ENCODE data around the gene ODF4. TPM values are rescaled to one million over a fixed set of nuclear protein-coding genes. Genes with fewer than 3 reads are reported as not detected.

Gene ODF4
- total and polyA plus RNA-seq, 4 donors = not detected

GRCh38 chr17:8294814-8295316, 44.8 kb upstream of the ODF4 start:
- WGBS = 10% methylated on average over 15 of the region's 15 CpGs
- Histone ChIP-seq H3K4me3 (ENCODE audit: low read depth in 1 of 3, low read length in 3 of 3) (peak overlapping the region; percentile 77 to 86 (median 85)), H3K36me3 (ENCODE audit: control insufficient read depth in 4 of 4, insufficient read depth in 3 of 4, low read depth in 1 of 4, low read length in 3 of 4) (no peaks in the 10 kb centered on the region), H3K9ac (ENCODE audit: low read depth in 1 of 2, low read length in 2 of 2) (peak overlapping the region; percentile 21 to 56), H3K9me3 (ENCODE audit: control insufficient read depth in 4 of 4, low read length in 3 of 4) (no peaks in the 10 kb centered on the region), H3K27ac (ENCODE audit: low read depth in 1 of 2, low read length in 2 of 2) (peak overlapping the region; percentile 74 to 85), H3K4me1 (ENCODE audit: control insufficient read depth in 4 of 4, insufficient read depth in 4 of 4, low read length in 3 of 4) (peaks cover 5 to 11% (median 7%) of the 10 kb centered on the region in 4 donors), H3K27me3 (ENCODE audit: control insufficient read depth in 4 of 4, insufficient read depth in 4 of 4, low read length in 3 of 4) (no peaks in the 10 kb centered on the region)
- peak; percentile 28 for TF ChIP-seq NR2F2 (IDR thresholded peaks at IDR 0.05)
- TF ChIP-seq EGR1 (IDR thresholded peaks at IDR 0.05; ENCODE audit: low read depth in 2 of 2) = no peak
- TF ChIP-seq FOXA1 (IDR thresholded peaks at IDR 0.05) = no peak
- TF ChIP-seq REST (IDR thresholded peaks at IDR 0.05) = no peak
- no peak for TF ChIP-seq TAF1 (conservative IDR thresholded peaks at IDR 0.05)
- TF ChIP-seq YY1 (IDR thresholded peaks at IDR 0.05) = no peak
- no peak for TF ChIP-seq FOXA2 (IDR thresholded peaks at IDR 0.05)
- no peak for TF ChIP-seq RXRA (IDR thresholded peaks at IDR 0.05)
- no peak for TF ChIP-seq SP1 (IDR thresholded peaks at IDR 0.05)
- no peak for DNase-seq (ENCODE audit: low spot score)

- TF ChIP-seq ZBTB33 (IDR thresholded peaks at IDR 0.05) (no peak), SP1 (IDR thresholded peaks at IDR 0.05) (no peak), CTCF (IDR thresholded peaks at IDR 0.05; ENCODE audit: low read depth, low read length, missing input control) (no peak), EGR1 (IDR thresholded peaks at IDR 0.05; ENCODE audit: low read depth in 2 of 2) (no peak), TAF1 (conservative IDR thresholded peaks at IDR 0.05) (no peak), RXRA (IDR thresholded peaks at IDR 0.05) (no peak), FOXA2 (IDR thresholded peaks at IDR 0.05) (no peak), YY1 (IDR thresholded peaks at IDR 0.05) (no peak), FOXA1 (IDR thresholded peaks at IDR 0.05) (no peak), JUND (IDR thresholded peaks at IDR 0.05) (no peak), NR2F2 (IDR thresholded peaks at IDR 0.05) (no peak), HNF4A (conservative IDR thresholded peaks at IDR 0.05) (no peak), HNF4G (IDR thresholded peaks at IDR 0.05) (no peak), MAX (IDR thresholded peaks at IDR 0.05) (no peak), GABPA (IDR thresholded peaks at IDR 0.05 in 1 of 2, conservative IDR thresholded peaks at IDR 0.05 in 1 of 2) (no peak), RAD21 (IDR thresholded peaks at IDR 0.05) (no peak)
- H3K9ac ChIP-seq (ENCODE audit: low read depth in 1 of 2, low read length in 2 of 2) = no peak overlapping the region
- WGBS = 56% methylated on average over 3 of the region's 3 CpGs
- no peaks in the 10 kb centered on the region for H3K36me3 ChIP-seq (ENCODE audit: control insufficient read depth in 4 of 4, insufficient read depth in 3 of 4, low read depth in 1 of 4, low read length in 3 of 4)
- no peak overlapping the region for H3K27ac ChIP-seq (ENCODE audit: low read depth in 1 of 2, low read length in 2 of 2)
- H3K4me3 ChIP-seq (ENCODE audit: low read depth in 1 of 3, low read length in 3 of 3) = no peak overlapping the region
- no peaks in the 10 kb centered on the region for H3K27me3 ChIP-seq (ENCODE audit: control insufficient read depth in 4 of 4, insufficient read depth in 4 of 4, low read length in 3 of 4)
- DNase-seq (ENCODE audit: low spot score) = no peak
- no peaks in the 10 kb centered on the region for H3K9me3 ChIP-seq (ENCODE audit: control insufficient read depth in 4 of 4, low read length in 3 of 4)
- H3K4me1 ChIP-seq (ENCODE audit: control insufficient read depth in 4 of 4, insufficient read depth in 4 of 4, low read length in 3 of 4) = no peaks in the 10 kb centered on the region
Observed at GRCh38 chr17:8300226-8300625, 39.4 kb upstream of the ODF4 start.

Measured in liver (tissue), 9 donors.